ENCODE data around the gene NME1.

NME1 gene

GRCh38 chr17:51180486-51180885 lies 27.1 kb downstream of the NME1 start:
- no peak for DNase-seq (ENCODE audit: low read depth)
- no peak overlapping the region for H3K4me3 ChIP-seq (ENCODE audit: control insufficient read depth, low read depth, low read length)
- no peak for TF ChIP-seq CTCF (conservative IDR thresholded peaks at IDR 0.05; ENCODE audit: control insufficient read depth, insufficient read depth, low read depth, low read length)

- DNase-seq (ENCODE audit: low read depth): no peak
- no peak for TF ChIP-seq CTCF (conservative IDR thresholded peaks at IDR 0.05; ENCODE audit: control insufficient read depth, insufficient read depth, low read depth, low read length)
- H3K4me3 ChIP-seq (ENCODE audit: control insufficient read depth, low read depth, low read length): no peak overlapping the region
Observed at GRCh38 chr17:51184124-51184523, 30.8 kb downstream of the NME1 start.

GRCh38 chr17:51185763-51186332 lies 32.5 kb downstream of the NME1 start:
- no peak overlapping the region for H3K4me3 ChIP-seq (ENCODE audit: control insufficient read depth, low read depth, low read length)
- no peak for DNase-seq (ENCODE audit: low read depth)
- TF ChIP-seq CTCF (conservative IDR thresholded peaks at IDR 0.05; ENCODE audit: control insufficient read depth, insufficient read depth, low read depth, low read length): no peak

- TF ChIP-seq CTCF (conservative IDR thresholded peaks at IDR 0.05; ENCODE audit: control insufficient read depth, insufficient read depth, low read depth, low read length): no peak
- DNase-seq (ENCODE audit: low read depth): no peak
- H3K4me3 ChIP-seq (ENCODE audit: control insufficient read depth, low read depth, low read length): no peak overlapping the region
Observed at GRCh38 chr17:51188271-51188833, 35.0 kb downstream of the NME1 start.

GRCh38 chr17:51189162-51189561 lies 35.8 kb downstream of the NME1 start:
- TF ChIP-seq CTCF (conservative IDR thresholded peaks at IDR 0.05; ENCODE audit: control insufficient read depth, insufficient read depth, low read depth, low read length): no peak
- no peak for DNase-seq (ENCODE audit: low read depth)
- H3K4me3 ChIP-seq (ENCODE audit: control insufficient read depth, low read depth, low read length): no peak overlapping the region

- no peak overlapping the region for H3K4me3 ChIP-seq (ENCODE audit: control insufficient read depth, low read depth, low read length)
- DNase-seq (ENCODE audit: low read depth): peak; percentile 51
- no peak for TF ChIP-seq CTCF (conservative IDR thresholded peaks at IDR 0.05; ENCODE audit: control insufficient read depth, insufficient read depth, low read depth, low read length)
Observed at GRCh38 chr17:51189628-51190027, 36.3 kb downstream of the NME1 start.

All from fibroblast of mammary gland (primary cell).